HepG2 (cell line): ENCODE results near the gene PDK2. TPM values are rescaled to one million over a fixed set of nuclear protein-coding genes. Genes with fewer than 3 reads are reported as not detected.

ENCODE experiments used
- ATAC-seq: fragments of 200-7000 bp; cut with Tn5 transposase; 3 replicates; pipeline ENCODE4 v1.9.1; 2020; ENCODE audit warnings: mild to moderate bottlenecking, moderate library complexity
- BruUV-seq: library from RNA; stranded (reverse); fragments of 400-500 nt; replicated peaks from 2 replicates; lab custom pipeline; 2021; lab: Mats Ljungman, UMichigan
- CTCF ChIA-PET: fragments of 300-600 bp; formaldehyde crosslinking; extraction: SDS; loops from one replicate; lab custom pipeline; 2021; ENCODE audit warnings: low total read pairs, inconsistent platforms, low intra/inter-chr PET ratio; lab: Yijun Ruan, JAX
- POLR2A ChIA-PET: fragments of 350-600 bp; sonication (Branson Sonifier 250); formaldehyde crosslinking; loops from one replicate; lab custom pipeline; 2020; ENCODE audit warnings: antibody characterized with exemption, inconsistent platforms; lab: Yijun Ruan, JAX
- DNase-seq: peaks from one replicate; pipeline ENCODE4 v3.0.0-alpha.2; 2015; ENCODE audit warnings: low spot score
- FAIRE-seq: peaks from 3 replicates; lab custom pipeline; 2011; peaks lifted over from hg19 to GRCh38; lab: Jason Lieb, UNC
- H2AFZ ChIP-seq: one replicate; pipeline ENCODE4 v1.6.1; 2011; ENCODE audit warnings: low read length, inconsistent platforms
- H3K27ac ChIP-seq: fragments of 300-600 bp; 3 replicates; pipeline ENCODE4 v1.8.0; 2011; ENCODE audit warnings: mixed run types, mild to moderate bottlenecking, mixed read lengths, low read length, inconsistent platforms; ENCODE audit not compliant: insufficient read depth; ENCODE audit errors: extremely low read length
- H3K27me3 ChIP-seq, 2 experiments: fragments of 200-600 bp in 1 of 2; 2 replicates in 1 of 2; 3 replicates in 1 of 2; pipeline versions ENCODE4 v1.6.0 to v1.8.0; 2011; ENCODE audit warnings: low read length in 2 of 2, mild to moderate bottlenecking in 2 of 2, moderate library complexity in 2 of 2, inconsistent platforms in 1 of 2; ENCODE audit not compliant: insufficient read depth in 2 of 2, control insufficient read depth in 1 of 2
- H3K36me3 ChIP-seq, 2 experiments: fragments of 200-600 bp in 1 of 2; replicated peaks in 1 of 2; 2 replicates in 1 of 2; 3 replicates in 1 of 2; pipeline versions ENCODE4 v1.5.1 to v1.8.0; 2011; ENCODE audit warnings: low read length in 2 of 2, inconsistent platforms in 1 of 2; ENCODE audit not compliant: insufficient read depth in 2 of 2, control insufficient read depth in 1 of 2
- H3K4me1 ChIP-seq: 2 replicates; pipeline ENCODE4 v1.5.1; 2012; ENCODE audit warnings: low read length, inconsistent platforms; ENCODE audit not compliant: insufficient read depth
- H3K4me2 ChIP-seq: 2 replicates; pipeline ENCODE4 v1.6.0; 2011; ENCODE audit warnings: low read depth, low read length, inconsistent platforms
- H3K4me3 ChIP-seq, 3 experiments: fragments of 200-600 bp in 1 of 3; sonication (generic), shearing (Covaris generic) in 1 of 3; replicated peaks in 1 of 3; 2 replicates each; pipeline ENCODE4 v1.5.1; 2011 to 2016; ENCODE audit warnings: low read length in 3 of 3, inconsistent platforms in 2 of 3, low read depth in 2 of 3, mild to moderate bottlenecking in 2 of 3, control low read depth in 1 of 3, mixed read lengths in 1 of 3; ENCODE audit not compliant: insufficient read depth in 1 of 3
- H3K79me2 ChIP-seq: one replicate; pipeline ENCODE4 v1.6.1; 2011; ENCODE audit warnings: low read length, inconsistent platforms; ENCODE audit not compliant: insufficient read depth
- H3K9ac ChIP-seq: 2 replicates; pipeline ENCODE4 v1.6.0; 2011; ENCODE audit warnings: mild to moderate bottlenecking, low read depth, low read length, inconsistent platforms; ENCODE audit not compliant: insufficient read depth
- H3K9me3 ChIP-seq: 2 replicates; pipeline ENCODE4 v1.5.1; 2012; ENCODE audit warnings: mild to moderate bottlenecking, low read length
- H4K20me1 ChIP-seq: 2 replicates; pipeline ENCODE4 v1.6.0; 2011; ENCODE audit warnings: inconsistent platforms, mild to moderate bottlenecking, low read length, moderate library complexity; ENCODE audit not compliant: insufficient read depth
- CBFB ChIP-seq: sonication (generic); formaldehyde crosslinking; IDR thresholded peaks from 2 replicates; pipeline ENCODE4 v1.4.0; 2020; ENCODE audit warnings: missing genetic modification reagents
- GLI4 ChIP-seq: sonication (generic); formaldehyde crosslinking; IDR thresholded peaks from 2 replicates; pipeline ENCODE4 v1.5.1; 2020; ENCODE audit warnings: missing genetic modification reagents, mild to moderate bottlenecking, moderate library complexity, borderline replicate concordance
- HNF1B ChIP-seq: sonication (generic); formaldehyde crosslinking; IDR thresholded peaks from 2 replicates; pipeline ENCODE4 v1.5.1; 2020; ENCODE audit warnings: mild to moderate bottlenecking, moderate library complexity, missing genetic modification reagents
- HOXD1 ChIP-seq: sonication (generic); formaldehyde crosslinking; IDR thresholded peaks from 2 replicates; pipeline ENCODE4 v1.5.0; 2020; ENCODE audit warnings: missing genetic modification reagents
- LCORL ChIP-seq, 2 experiments: fragments of 450-650 bp in 1 of 2; sonication (generic) in 1 of 2; formaldehyde crosslinking in 1 of 2; IDR thresholded peaks; 2 replicates each; pipeline versions ENCODE4 v1.5.0 to v1.6.1; 2017 to 2020; ENCODE audit warnings: antibody characterized with exemption in 1 of 2, missing genetic modification reagents in 1 of 2
- NFE2 ChIP-seq: sonication (generic); formaldehyde crosslinking; IDR thresholded peaks from 2 replicates; pipeline ENCODE4 v1.4.0; 2020; ENCODE audit warnings: missing genetic modification reagents
- POGZ ChIP-seq: sonication (generic); formaldehyde crosslinking; IDR thresholded peaks from 2 replicates; pipeline ENCODE4 v1.4.0; 2020; ENCODE audit warnings: mild to moderate bottlenecking, missing genetic modification reagents
- SIN3B ChIP-seq: fragments of 150-350 bp; IDR thresholded peaks from 2 replicates; pipeline ENCODE4 v1.6.1; 2014; ENCODE audit warnings: low read length
- TEF ChIP-seq: sonication (generic); formaldehyde crosslinking; IDR thresholded peaks from 2 replicates; pipeline ENCODE4 v1.5.0; 2020; ENCODE audit warnings: missing genetic modification reagents
- ZBTB8A ChIP-seq: sonication (generic); formaldehyde crosslinking; IDR thresholded peaks from 2 replicates; pipeline ENCODE4 v1.4.0; 2020; ENCODE audit warnings: mild to moderate bottlenecking, low read depth, missing genetic modification reagents, borderline replicate concordance
- ZFP91 ChIP-seq: sonication (generic); formaldehyde crosslinking; IDR thresholded peaks from 2 replicates; pipeline ENCODE4 v1.9.0; 2022; ENCODE audit warnings: missing genetic modification reagents, mild to moderate bottlenecking, borderline replicate concordance
- ZNF124 ChIP-seq: sonication (generic); formaldehyde crosslinking; IDR thresholded peaks from 2 replicates; pipeline ENCODE4 v1.4.0; 2020; ENCODE audit warnings: missing genetic modification reagents
- ZNF451 ChIP-seq: sonication (generic); formaldehyde crosslinking; IDR thresholded peaks from 2 replicates; pipeline ENCODE4 v1.5.0; 2020; ENCODE audit warnings: mild to moderate bottlenecking, missing genetic modification reagents
- ZSCAN21 ChIP-seq: sonication (generic); formaldehyde crosslinking; IDR thresholded peaks from 2 replicates; pipeline ENCODE4 v1.8.0; 2022; ENCODE audit warnings: mild to moderate bottlenecking, missing genetic modification reagents, moderate library complexity, borderline replicate concordance
- ZSCAN31 ChIP-seq: sonication (generic); formaldehyde crosslinking; IDR thresholded peaks from 2 replicates; pipeline ENCODE4 v1.5.0; 2020; ENCODE audit warnings: low read depth, mild to moderate bottlenecking, missing genetic modification reagents
- WGBS: methylation state at CpG from one replicate; pipeline ENCODE4 v1.1.6; 2017; ENCODE audit warnings: low lambda C conversion rate; 5-methylcytosine and 5-hydroxymethylcytosine counted together
- in situ Hi-C: cut with HindIII; loops from 2 replicates; pipeline ENCODE4 v1.10.0; 2017; ENCODE audit warnings: low pct_unique_long_range_greater_than_20kb; ENCODE audit not compliant: extremely low pct_ligation_motif_present
- intact Hi-C: fragments of 100-400 bp; cut with micrococcal nuclease; formaldehyde crosslinking; loops from one replicate; pipeline ENCODE4 v1.10.0; 2022; ENCODE audit not compliant: unreplicated experiment
- polyA plus RNA-seq, 8 experiments: library from polyadenylated mRNA; depleted of rRNA in 3 of 8; stranded (reverse) in 7 of 8; unstranded in 1 of 8; fragments of >200 nt; fragmentation: Illumina TruSeq in 4 of 8; extraction: Trizol in 4 of 8; gene quantifications; 2 replicates each; pipeline versions ENCODE4 v1.2.1 to v1.2.3, GENCODE V29; 2011 to 2016; ENCODE audit warnings: low read depth in 4 of 8, missing spikeins in 1 of 8, mixed read lengths in 1 of 8; ENCODE audit not compliant: insufficient read depth in 1 of 8
- total RNA-seq, 5 experiments: library from RNA; depleted of rRNA; stranded (reverse); fragments of >200 nt; fragmentation: Illumina TruSeq; extraction: Trizol; gene quantifications; 2 replicates each; pipeline ENCODE4 v1.2.3, GENCODE V29; 2016; ENCODE audit warnings: low read depth in 1 of 5
- TF ChIP-seq, protein P1 (sequence below): sonication (generic); formaldehyde crosslinking; IDR thresholded peaks from 2 replicates; pipeline ENCODE4 v1.5.0; 2020; ENCODE audit warnings: missing genetic modification reagents, mild to moderate bottlenecking, borderline replicate concordance
- TF ChIP-seq, protein P2 (sequence below): fragments of 450-650 bp; IDR thresholded peaks from 2 replicates; pipeline ENCODE4 v1.6.1; 2017

Gene PDK2
- total and polyA plus RNA-seq, 2 of the 13 experiments (the other 11 are each of a cell fraction or from before 2014, with no cell fraction given): 18.5 to 59.7 TPM

DNA sequence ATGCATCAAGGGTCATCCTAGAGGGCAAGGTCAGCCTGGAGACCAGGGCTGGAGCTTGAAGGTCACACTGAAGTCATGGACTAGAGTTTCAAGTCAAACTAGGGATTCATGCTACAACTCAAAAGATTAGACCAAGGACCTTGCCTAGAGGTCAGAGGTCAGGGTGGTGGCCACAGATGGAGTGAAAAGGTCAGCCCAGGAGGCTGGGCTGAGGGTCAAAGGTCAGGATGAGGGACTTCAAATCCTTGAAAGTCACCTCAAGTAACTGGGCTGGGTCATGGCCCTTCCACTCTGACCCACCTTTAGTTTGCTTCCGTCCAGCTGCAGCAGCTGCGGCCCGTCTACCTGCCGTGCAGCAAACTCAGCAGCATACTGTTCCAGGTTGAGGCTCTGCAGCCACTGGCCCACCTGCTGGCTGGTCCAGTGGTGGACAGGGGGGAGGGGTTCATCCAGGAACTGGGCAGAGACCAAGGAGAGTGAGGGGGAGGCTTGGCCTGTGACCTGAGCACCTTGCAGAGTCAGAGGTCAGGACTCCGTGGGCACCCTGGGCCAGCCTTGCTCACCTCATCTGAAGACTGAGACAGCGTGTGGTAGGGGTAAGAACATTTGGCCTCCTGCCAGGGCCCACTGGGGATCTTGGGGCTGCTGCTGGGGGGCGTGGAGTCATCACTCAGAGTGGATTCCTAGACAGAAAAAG lies 18.6 kb downstream of the PDK2 start:
- BruUV-seq: no TSS peak
- peak; percentile 19; the same call in 1 of the 2 replicates for TF ChIP-seq ZSCAN21 (CRISPR knock-in tag)
- TF ChIP-seq, protein P1, sequence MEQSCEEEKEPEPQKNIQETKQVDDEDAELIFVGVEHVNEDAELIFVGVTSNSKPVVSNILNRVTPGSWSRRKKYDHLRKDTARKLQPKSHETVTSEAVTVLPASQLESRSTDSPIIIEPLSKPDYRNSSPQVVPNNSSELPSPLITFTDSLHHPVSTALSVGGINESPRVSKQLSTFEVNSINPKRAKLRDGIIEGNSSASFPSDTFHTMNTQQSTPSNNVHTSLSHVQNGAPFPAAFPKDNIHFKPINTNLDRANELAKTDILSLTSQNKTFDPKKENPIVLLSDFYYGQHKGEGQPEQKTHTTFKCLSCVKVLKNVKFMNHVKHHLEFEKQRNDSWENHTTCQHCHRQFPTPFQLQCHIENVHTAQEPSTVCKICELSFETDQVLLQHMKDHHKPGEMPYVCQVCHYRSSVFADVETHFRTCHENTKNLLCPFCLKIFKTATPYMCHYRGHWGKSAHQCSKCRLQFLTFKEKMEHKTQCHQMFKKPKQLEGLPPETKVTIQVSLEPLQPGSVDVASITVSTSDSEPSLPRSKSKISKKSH (CRISPR knock-in tag): 0 out of 2 replicates have a peak, but pooled peaks have one; percentile 19
- no peak for TF ChIP-seq GLI4 (CRISPR knock-in tag)
- TF ChIP-seq, protein P2, sequence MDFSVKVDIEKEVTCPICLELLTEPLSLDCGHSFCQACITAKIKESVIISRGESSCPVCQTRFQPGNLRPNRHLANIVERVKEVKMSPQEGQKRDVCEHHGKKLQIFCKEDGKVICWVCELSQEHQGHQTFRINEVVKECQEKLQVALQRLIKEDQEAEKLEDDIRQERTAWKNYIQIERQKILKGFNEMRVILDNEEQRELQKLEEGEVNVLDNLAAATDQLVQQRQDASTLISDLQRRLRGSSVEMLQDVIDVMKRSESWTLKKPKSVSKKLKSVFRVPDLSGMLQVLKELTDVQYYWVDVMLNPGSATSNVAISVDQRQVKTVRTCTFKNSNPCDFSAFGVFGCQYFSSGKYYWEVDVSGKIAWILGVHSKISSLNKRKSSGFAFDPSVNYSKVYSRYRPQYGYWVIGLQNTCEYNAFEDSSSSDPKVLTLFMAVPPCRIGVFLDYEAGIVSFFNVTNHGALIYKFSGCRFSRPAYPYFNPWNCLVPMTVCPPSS: no peak
- no peak for TF ChIP-seq HOXD1
- no peak for TF ChIP-seq SIN3B
- no peak for TF ChIP-seq ZBTB8A
- TF ChIP-seq TEF (CRISPR knock-in tag): no peak
- peak; percentile 31; the same call in 1 of the 2 replicates for TF ChIP-seq ZFP91 (CRISPR knock-in tag)
- TF ChIP-seq ZNF124: no peak
- 0 out of 2 replicates have a peak, but pooled peaks have one; percentile 12 for TF ChIP-seq ZNF451 (CRISPR knock-in tag)
- TF ChIP-seq LCORL (IDR thresholded peaks at IDR 0.05): no peak
- 0 out of 2 replicates have a peak, but pooled peaks have one; percentile 46 for TF ChIP-seq LCORL (CRISPR knock-in tag; IDR thresholded peaks at IDR 0.05)
- no peak for TF ChIP-seq NFE2 (CRISPR knock-in tag)
- no peak for TF ChIP-seq POGZ (CRISPR knock-in tag)
- TF ChIP-seq HNF1B: no peak
- TF ChIP-seq CBFB: no peak
- no peak for TF ChIP-seq ZSCAN31 (CRISPR knock-in tag)

More for the DNA sequence above, 18.6 kb downstream of the PDK2 start:
- H3K4me3 ChIP-seq: no peak overlapping the region
- POLR2A ChIA-PET: interaction anchor here (1.5 to 2.9 kb wide), 2 partner anchors 10 to 12 kb away, joined by 6 to 32 read pairs; no protein-coding TSS in a partner anchor
- H3K27me3 ChIP-seq: peaks cover 0 to 24% of the 10 kb centered on the region in 2 experiments; a peak in 3 of 5 replicates
- in situ Hi-C loops (no loop called here), intact Hi-C loops (no loop called here)
- no peaks in the 10 kb centered on the region for H3K36me3 ChIP-seq
- H3K4me1 ChIP-seq: peaks cover 68% of the 10 kb centered on the region
- ATAC-seq: no peak
- DNase-seq: no peak
- no peaks in the 10 kb centered on the region for H4K20me1 ChIP-seq
- H3K27ac ChIP-seq: no peak overlapping the region
- H3K9ac ChIP-seq: no peak overlapping the region
- CTCF ChIA-PET: interaction anchor here (3.6 kb wide), 1 partner anchor 19 kb away, joined by 15 read pairs; the partner anchor contains the start of gene PDK2
- no peak for FAIRE-seq
- H3K9me3 ChIP-seq: no peaks in the 10 kb centered on the region
- WGBS: 32% methylated on average over 4 of the region's 7 CpGs
- H3K4me2 ChIP-seq: no peak overlapping the region
- no peaks in the 10 kb centered on the region for H3K79me2 ChIP-seq
- no peak overlapping the region for H2AFZ ChIP-seq
